NCI-H69 (cell line): ENCODE data around the gene KRTAP9-1.
"Not testable (repeated sequence)": the region's sequence is repeated elsewhere in the genome, so short reads cannot be mapped to it uniquely, and the experiment has no call there.

Experiments used
- DNase-seq: peaks from one replicate; lab custom pipeline; 2025; lab: John Stamatoyannopoulos, UW

Gene KRTAP9-1, protein sequence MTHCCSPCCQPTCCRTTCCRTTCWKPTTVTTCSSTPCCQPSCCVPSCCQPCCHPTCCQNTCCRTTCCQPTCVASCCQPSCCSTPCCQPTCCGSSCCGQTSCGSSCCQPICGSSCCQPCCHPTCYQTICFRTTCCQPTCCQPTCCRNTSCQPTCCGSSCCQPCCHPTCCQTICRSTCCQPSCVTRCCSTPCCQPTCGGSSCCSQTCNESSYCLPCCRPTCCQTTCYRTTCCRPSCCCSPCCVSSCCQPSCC

DNA sequence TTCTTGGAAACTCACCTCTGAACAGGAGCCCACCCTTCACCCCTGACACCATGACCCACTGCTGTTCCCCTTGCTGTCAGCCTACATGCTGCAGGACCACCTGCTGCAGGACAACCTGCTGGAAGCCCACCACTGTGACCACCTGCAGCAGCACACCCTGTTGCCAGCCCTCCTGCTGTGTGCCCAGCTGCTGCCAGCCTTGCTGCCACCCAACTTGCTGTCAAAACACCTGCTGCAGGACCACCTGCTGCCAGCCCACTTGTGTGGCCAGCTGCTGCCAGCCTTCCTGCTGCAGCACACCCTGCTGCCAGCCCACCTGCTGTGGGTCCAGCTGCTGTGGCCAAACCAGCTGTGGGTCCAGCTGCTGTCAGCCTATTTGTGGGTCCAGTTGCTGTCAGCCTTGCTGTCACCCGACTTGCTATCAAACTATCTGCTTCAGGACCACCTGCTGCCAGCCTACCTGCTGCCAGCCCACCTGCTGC is at the start of gene KRTAP9-1:
TSS of gene KRTAP9-1 (plus strand) at position 51 of the 482 bp plus-strand sequence. CDS start at position 51, 0 bp downstream.
- not testable (repeated sequence) for DNase-seq

DNA sequence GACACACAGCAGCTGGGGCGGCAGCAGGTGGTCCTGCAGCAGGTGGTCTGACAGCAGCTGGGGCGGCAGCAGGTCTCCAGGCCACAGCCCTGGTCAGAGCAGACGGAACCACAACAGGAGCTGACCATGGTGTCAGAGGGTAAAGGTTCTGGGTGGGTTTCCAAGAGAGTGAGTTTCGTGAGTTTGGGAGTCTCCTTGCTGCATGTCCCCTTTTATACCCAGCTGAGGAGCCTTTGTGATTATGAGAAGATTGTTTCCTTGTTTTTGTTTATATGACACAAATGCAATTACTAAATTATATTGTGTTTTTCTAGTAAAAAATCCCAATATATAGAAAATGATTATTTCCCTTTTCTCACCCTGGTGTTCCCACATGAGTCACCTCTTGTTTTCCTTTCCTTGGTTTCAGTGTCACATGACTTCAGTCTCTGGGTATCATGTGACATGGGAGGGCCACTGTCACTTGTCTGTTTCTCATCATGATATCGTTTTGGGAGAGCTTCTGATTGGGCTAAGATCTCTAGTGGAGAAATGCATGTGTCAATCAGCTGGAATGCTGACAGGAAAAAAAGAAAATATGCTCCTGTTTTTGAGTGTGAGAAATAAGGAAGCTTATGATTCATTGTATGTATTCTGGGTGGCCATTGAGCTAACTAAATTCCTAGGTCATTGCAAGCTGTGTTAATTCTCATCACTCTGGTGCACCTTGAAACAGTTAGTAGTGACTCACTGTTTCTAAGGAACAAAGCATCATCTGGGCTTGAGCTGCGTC is 49.1 kb upstream of the KRTAP9-1 start, which contains the start of gene KRTAP4-6:
TSS of gene KRTAP4-6 (minus strand) at position 185 of the 772 bp plus-strand sequence. CDS start at position 128, 57 bp downstream.
- no peak for DNase-seq

DNA sequence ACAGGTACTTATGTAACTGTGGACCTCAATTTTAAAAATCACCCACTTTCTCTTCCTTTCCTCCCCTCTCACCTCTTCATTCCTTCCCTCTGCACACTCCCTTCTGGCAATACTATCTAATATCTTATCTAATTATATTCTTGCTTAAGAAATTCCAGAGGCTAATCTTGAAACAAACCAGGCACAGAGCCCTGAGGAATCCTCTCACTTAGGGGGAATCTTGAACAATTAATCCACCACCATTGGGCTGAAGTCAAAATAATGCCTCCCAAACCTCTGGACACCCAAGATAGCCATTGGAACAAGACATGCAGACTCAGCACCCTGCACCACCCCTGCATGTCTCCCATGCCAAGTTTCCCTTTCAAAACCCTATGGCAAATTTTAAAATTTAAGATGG is 48.3 kb upstream of the KRTAP9-1 start:
- DNase-seq, result no peak

DNA sequence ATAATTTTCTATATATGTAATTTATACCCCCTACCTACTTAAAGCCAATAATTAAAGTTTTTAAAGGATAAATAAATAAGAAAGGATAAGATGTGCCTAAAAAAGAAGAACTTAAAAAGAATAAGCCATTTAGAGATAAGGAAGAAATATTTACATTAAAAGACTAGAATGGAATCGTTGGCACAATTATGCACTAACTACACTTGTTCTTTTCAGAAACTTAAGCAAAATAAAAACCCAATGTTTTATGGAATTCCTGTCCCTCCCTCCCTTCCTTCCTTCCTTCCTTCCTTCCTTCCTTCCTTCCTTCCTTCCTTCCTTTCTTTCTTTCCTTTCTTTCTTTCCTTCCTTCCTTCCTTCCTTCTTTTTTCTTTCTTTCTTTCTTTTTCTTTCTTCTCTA is 44.8 kb upstream of the KRTAP9-1 start:
- no peak for DNase-seq

DNA sequence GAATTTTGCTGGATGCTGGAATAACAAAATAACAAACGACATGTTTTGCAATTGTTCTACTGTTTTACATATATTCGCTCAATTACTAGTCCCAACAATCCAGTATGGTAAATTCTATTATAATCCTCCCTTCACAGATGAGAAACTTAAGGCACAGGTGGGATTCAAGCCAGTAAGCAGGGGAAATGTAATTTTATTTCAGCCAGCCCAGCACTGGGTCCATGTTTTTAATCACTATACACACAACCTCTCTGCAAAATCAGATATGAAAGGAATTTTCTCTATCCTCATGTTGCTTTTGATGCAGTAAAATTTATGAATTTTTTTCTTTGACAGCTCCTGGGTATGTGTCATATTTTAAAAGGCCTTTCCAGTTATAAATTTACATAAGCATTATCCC is 44.4 kb upstream of the KRTAP9-1 start:
- no peak for DNase-seq

DNA sequence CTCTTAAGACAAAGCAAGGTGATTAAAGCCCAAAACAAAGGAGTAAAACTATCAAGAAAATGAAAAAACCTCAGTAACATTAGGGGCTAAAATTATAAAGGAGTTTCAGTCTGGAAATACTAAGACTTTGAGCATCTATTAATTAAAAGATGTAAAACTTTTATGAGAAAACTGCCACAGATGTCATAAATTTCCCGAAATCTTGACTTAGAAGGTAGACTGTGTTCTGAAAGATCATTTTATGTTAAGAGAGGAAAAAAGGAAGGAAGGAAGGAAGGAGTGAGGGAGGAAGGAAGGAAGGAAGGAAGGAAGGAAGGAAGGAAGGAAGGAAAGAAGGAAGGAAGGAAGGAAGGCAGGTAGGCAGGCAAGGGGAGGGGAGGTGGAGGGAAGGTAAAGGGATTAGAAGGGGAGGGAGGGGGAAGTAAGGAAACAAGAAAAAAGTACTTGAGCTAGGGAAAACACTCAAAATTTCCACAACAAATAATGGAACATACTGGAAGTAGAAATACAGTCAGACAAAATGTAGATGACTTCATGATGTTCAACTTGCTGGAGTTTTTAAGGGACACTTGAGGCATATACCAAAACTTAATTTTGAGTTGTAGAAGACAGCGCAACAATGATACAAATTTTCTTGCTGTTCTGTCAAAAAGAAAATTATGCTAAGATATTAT is 42.0 kb upstream of the KRTAP9-1 start:
- DNase-seq, result no peak

DNA sequence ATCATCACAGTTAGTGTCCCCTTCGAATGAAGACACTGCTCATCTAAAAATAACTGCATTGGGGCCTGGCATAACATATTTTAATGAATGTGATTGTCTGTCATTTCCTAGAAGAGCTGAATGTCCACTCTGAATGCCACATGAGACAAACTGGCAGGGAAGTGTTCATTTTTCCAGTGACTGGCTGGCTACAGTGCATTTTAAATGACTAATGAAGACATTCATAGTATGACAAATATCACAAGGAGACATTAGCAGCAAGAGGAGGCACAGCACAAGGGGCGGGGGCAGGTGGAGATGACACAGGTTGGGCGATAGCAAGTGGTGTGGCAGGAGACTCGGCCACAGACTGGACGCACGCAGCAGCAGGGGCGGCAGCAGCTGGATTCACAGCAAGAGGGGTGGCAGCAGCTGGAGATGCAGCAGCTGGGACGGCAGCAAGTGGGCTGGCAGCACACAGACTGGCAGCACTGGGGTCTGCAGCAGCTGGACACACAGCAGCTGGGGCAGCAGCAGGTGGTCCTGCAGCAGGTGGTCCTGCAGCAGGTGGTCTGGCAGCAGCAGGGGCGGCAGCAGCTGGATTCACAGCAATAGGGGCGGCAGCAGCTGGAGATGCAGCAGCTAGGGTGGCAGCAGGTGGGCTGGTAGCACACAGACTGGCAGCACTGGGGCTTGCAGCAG is 40.6 kb upstream of the KRTAP9-1 start:
- not testable (repeated sequence) for DNase-seq

DNA sequence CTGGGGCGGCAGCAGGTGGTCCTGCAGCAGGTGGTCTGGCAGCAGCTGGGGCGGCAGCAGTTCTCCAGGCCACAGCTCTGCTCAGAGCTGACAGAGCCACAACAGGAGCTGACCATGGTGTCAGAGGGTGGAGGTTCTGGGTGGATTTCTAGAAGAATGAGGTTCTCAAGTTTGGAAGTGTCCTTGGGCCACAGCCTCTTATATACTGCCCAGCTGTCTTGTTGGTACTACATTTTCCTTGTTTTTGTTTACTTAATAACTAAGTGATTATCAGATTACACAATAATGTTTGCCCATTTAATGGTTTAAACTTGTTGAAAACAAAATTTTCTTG is 40.1 kb upstream of the KRTAP9-1 start, which contains the start of gene KRTAP4-5:
TSS of gene KRTAP4-5 (minus strand) at position 174 of the 334 bp plus-strand sequence. CDS start at position 116, 58 bp downstream.
- no peak for DNase-seq

DNA sequence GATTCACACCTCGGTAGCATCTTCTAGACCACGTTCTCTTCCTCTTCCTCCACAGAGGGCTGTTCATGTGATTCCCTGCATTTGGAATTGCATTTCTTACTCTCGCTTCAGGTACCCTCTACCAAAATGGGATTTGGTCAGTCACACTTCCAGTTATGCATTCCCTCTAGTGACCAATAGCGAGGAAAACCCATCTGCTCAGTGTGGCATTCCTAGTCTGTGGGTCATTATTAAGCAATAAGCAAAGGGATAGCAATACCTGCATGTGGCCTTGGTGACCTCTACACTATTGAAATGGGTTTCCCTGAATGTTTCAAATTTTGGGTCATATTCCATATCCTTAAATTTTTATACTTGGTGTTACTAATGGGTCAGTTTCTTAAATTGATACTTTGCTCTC is 39.7 kb upstream of the KRTAP9-1 start:
- no peak for DNase-seq

DNA sequence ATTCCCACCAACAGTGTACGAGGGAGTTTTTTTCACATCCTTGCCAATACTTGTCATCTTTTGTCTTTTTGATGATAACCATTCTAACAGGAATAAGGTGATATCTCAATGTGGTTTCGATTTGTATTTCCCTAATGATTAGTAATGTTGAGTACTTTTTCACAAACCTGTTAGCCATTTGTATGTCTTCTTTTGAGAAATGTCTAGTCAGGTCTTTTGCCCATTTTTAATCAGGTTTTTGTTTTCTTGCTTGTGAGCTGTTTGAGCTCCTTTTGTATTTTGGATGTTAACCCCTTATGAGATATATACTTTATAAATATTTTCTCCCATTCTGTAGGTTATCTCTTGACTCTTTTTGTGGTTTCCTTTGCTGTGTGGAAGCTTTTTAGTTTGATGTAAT is 38.2 kb upstream of the KRTAP9-1 start:
- no peak for DNase-seq

DNA sequence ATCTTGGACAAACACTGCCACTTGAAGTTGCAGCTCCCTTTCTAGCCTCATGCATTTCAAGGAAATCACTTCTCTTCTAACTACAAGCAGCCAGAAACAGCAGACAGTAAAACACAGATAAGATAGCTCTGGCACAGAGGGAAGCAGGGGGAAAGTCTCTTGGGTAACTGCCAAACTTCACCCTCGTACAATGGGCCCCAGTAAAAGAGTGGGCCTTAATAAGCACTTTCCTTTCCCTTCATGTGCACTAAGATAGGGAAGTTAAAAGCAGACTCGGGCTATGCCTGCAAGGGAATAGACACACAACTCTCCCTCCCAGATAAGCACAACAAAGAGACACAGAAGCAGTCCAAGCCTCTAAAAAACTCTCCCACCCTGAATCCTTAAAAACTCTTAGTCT is 35.8 kb upstream of the KRTAP9-1 start:
- no peak for DNase-seq

DNA sequence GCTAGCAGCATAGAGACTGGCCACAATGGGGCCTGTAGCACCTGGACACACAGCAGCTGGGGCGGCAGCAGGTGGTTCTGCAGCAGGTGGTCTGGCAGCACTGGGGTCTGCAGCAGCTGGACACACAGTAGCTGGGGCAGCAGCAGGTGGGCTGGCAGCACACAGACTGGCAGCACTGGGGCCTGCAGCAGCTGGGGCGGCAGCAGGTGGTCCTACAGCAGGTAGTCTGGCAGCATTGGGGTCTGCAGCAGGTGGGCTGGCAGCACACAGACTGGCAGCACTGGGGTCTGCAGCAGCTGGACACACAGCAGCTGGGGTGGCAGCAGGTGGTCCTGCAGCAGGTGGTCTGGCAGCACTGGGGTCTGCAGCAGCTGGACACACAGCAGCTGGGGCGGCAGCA is 29.5 kb upstream of the KRTAP9-1 start:
- DNase-seq, result not testable (repeated sequence)

DNA sequence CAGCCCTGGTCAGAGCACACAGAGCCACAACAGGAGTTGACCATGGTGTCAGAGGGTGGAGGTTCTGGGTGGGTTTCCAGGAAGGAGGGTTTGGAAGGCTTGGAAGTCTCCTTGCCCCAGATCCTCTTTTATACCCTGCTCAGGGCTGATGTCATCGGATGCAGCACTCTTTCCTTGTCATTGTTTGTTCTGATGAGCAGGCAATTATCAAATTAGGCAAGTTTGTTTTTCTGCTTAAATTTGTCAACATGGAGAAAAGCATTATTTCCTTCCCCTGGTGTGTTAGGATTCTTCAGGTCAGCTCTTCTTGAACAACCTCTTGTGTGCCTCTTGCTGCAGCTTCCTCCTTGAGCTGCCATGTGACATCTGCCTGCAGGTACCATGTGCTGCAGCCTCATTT is 29.0 kb upstream of the KRTAP9-1 start, which contains the start of gene KRTAP4-4:
TSS of gene KRTAP4-4 (minus strand) at position 101 of the 400 bp plus-strand sequence. CDS start at position 44, 57 bp downstream.
- DNase-seq, result no peak

DNA sequence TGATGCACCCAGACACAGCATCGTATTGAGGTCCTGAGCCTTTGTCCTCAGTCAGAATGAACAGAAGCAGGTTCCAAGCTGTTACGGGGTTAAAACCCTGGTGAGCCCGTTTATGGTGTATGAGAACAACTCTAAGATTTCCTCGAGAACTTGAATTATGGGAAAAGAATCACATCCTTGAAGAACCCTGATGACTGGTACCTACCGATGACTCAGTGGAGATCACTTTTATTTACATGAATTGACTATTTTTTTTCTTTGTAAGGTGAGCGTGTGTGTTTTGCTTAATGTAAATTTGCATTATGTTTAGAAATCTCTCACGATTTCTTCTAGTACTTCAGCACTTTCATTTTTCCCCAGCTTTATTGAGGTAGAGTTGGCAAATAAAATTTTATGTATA is 25.9 kb upstream of the KRTAP9-1 start:
- no peak for DNase-seq

DNA sequence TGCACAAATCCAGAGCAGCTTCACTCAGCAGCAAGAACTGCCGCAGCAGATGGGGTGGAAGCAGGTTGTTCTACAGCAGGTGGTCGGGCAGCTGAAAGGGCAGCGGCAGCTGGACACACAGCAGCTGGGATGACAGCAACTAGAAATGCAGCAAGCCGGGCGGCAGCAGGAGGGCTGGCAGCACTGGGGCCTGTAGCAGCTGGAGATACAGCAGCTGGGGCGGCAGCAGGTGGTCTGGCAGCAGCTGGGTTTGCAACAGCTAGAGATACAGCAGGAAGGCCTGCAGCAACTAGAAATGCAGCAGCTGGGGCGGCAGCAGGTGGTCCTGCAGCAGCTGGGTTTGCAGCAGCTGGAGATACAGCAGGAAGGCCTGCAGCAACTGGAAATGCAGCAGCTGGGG is 22.1 kb upstream of the KRTAP9-1 start:
- no peak for DNase-seq

DNA sequence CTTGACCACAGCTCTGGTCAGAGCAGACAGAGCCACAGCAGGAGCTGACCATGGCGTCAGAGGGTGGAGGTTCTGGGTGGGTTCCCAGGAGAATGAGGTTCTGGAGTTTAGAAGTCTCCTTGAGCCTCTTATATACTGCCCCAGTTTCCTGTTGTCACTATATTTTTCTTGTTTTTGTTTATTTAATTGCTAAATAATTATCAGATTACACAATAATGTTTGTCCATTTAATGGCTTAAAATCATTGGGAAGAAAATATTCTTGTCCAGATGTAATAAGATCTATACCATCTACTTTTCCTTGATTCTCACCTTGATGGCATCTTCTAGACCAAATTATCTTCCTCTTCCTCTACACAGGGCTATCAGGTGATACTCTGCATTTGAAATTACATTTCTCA is 21.6 kb upstream of the KRTAP9-1 start, which contains the start of gene KRTAP4-3:
TSS of gene KRTAP4-3 (minus strand) at position 101 of the 400 bp plus-strand sequence. CDS start at position 52, 49 bp downstream.
- DNase-seq, result no peak

DNA sequence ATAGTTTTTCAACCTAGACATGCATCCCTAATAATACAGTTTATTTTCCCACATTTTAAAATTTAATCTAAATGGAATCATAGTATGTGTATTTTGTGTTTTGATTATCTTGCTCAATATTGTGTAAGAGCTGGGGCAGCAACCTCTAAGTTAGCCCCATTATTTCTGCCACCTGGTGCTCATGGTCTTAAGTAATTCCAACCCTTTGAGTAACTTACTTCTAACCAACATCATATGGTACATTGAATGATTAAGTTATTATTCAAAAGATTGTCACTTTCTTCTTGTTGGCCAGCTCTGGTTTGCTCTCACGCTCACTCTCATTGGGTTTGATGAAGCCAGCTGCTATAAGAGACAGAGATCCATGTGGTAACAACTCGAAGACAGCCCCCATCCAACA is 17.8 kb upstream of the KRTAP9-1 start:
- no peak for DNase-seq

DNA sequence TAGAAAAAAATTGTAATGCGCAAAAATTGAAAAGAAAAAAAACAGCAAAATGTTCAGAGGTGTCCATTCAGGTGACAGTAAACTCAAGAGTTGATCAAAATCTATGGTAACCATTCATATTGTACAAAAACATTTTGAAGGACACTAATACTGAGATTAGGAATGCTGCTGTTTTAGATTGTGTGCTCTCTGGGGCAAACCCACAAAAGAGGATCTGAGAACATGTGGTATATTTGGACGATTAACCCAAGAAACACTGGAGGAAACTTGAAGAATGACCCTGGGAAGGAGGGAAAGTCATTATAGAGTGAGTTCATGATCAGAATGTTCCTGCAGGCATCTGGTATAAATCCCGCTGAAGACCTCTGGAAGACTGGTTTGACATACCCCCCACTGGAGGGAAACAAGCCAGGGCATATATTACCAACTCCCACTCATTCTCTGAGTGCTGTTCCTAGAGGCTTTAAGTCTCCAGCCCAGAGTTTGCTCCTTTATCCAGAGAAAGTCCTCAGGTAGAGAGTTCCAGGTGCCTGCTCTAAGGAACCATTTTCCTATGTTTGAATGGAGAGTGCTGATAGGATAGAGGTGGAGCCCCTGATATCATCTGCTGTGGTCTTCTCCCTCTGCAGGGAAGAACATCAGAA is 12.8 kb upstream of the KRTAP9-1 start:
- DNase-seq, result no peak

DNA sequence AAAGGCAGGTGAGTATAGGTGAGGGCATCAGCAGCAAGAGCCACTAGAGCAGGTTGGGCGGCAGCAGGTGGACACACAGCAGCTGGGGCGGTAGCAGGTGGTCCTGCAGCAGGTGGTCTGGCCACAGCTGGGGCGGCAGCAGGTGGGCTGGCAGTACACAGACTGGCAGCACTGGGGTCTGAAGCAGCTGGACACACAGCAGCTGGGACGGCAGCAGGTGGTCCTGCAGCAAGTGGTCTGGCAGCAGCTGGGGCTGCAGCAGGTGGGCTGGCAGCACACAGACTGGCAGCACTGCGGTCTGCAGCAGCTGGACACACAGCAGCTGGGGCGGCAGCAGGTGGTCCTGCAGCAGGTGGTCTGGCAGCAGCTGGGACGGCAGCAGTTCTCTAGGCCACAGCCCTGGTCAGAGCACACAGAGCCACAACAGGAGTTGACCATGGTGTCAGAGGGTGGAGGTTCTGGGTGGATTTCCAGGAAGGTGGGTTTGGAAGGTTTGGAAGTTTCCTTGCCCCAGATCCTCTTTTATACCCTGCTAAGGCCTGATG is 11.9 kb upstream of the KRTAP9-1 start, which contains the start of gene KRTAP4-2:
TSS of gene KRTAP4-2 (minus strand) at position 495 of the 545 bp plus-strand sequence. CDS start at position 438, 57 bp downstream.
- no peak for DNase-seq

DNA sequence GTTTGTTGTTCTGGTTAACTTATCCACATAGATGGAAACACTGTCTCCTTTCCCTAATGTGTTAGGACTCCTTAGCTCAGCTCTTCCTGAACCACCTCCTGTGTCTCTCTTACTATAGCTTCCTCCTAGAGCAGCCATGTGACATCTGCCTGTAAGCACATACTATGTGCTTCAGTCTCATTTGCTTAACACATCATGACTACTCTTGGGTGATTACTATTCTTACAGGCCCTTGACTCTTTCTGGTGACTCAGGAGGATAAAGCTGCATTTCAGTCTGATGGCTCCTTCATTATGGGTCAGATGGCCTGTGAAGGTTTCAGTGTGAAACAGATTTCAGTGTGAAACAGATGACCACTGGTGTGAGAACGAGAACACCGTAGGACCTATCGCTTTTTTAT is 11.3 kb upstream of the KRTAP9-1 start:
- no peak for DNase-seq
